K562 (cell line): ENCODE measurements around the gene AKAP12.

Experiments used
- BHLHE40 ChIP-seq: IDR thresholded peaks from 2 replicates; pipeline ENCODE4 v1.6.1; 2011; ENCODE audit warnings: low read length, improper control_type of control experiment
- GTF2A2 ChIP-seq: IDR thresholded peaks from 2 replicates; pipeline ENCODE4 v1.6.1; 2016; ENCODE audit warnings: mild to moderate bottlenecking, missing genetic modification characterization, missing compliant biosample characterization
- YY1 ChIP-seq, 3 experiments: IDR thresholded peaks; 2 replicates each; pipeline ENCODE4 v1.6.1; 2011; ENCODE audit warnings: low read length in 2 of 3, mild to moderate bottlenecking in 2 of 3, moderate library complexity in 2 of 3, borderline replicate concordance in 1 of 3, control low read depth in 1 of 3, low read depth in 1 of 3; ENCODE audit not compliant: insufficient read depth in 3 of 3, insufficient replicate concordance in 2 of 3, control insufficient read depth in 1 of 3, insufficient read length in 1 of 3; ENCODE audit errors: extremely low read depth in 1 of 3
- ZNF217 ChIP-seq: sonication (generic); formaldehyde crosslinking; IDR thresholded peaks from 2 replicates; pipeline ENCODE4 v1.8.0; 2022; ENCODE audit warnings: mild to moderate bottlenecking, missing genetic modification reagents
- TF ChIP-seq, protein P1 (sequence below): fragments of 250-450 bp; sonication (Bioruptor Pico); IDR thresholded peaks from 2 replicates; pipeline ENCODE4 v1.6.1; 2021; ENCODE audit warnings: mild to moderate bottlenecking
- TF ChIP-seq, protein P2 (sequence below): sonication (generic); formaldehyde crosslinking; IDR thresholded peaks from 2 replicates; pipeline ENCODE4 v1.8.0; 2022; ENCODE audit warnings: mild to moderate bottlenecking, missing genetic modification reagents
- TF ChIP-seq, protein P3 (sequence below), 3 experiments: IDR thresholded peaks in 2 of 3; conservative IDR thresholded peaks in 1 of 3; 2 replicates each; pipeline ENCODE4 v1.5.1; 2011 to 2012; ENCODE audit warnings: low read length in 3 of 3, mild to moderate bottlenecking in 3 of 3, control low read depth in 2 of 3, improper control_type of control experiment in 1 of 3, inconsistent platforms in 1 of 3, low read depth in 1 of 3, mixed read lengths in 1 of 3, moderate library complexity in 1 of 3; ENCODE audit not compliant: insufficient read depth in 2 of 3
- TF ChIP-seq, protein P4 (sequence below): sonication (generic); formaldehyde crosslinking; IDR thresholded peaks from 2 replicates; pipeline ENCODE4 v1.8.1; 2022; ENCODE audit warnings: missing genetic modification reagents
- TF ChIP-seq, protein P5 (sequence below): sonication (generic); formaldehyde crosslinking; IDR thresholded peaks from 2 replicates; pipeline ENCODE4 v1.8.0; 2022; ENCODE audit warnings: mild to moderate bottlenecking, missing genetic modification reagents, borderline replicate concordance
- TF ChIP-seq, protein P6 (sequence below): sonication (generic); formaldehyde crosslinking; IDR thresholded peaks from 2 replicates; pipeline ENCODE4 v1.9.0; 2022; ENCODE audit warnings: mild to moderate bottlenecking, missing genetic modification reagents

DNA sequence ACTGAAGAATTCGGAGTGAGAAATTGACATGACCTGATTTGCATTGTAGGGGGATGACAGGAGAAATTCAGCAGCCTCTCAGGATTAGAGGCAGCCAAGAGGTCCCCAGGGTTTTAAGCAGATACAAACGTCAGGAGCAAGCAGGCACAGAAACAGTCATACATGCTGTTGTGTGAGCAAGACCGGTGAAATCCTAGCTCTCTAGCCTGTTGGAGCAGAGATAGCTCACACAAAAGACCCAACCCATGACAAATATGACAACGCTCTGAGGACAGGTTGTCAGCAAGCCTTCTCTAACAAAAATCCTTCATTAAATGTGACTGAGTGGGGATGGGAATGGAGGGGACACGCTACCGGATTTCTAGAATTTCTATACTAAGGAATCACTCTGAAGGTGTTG, 23.0 kb upstream of the AKAP12 start:
- TF ChIP-seq GTF2A2 (tag) (no peak), BHLHE40 (no peak), YY1 (IDR thresholded peaks at IDR 0.05; ENCODE audit: borderline replicate concordance in 1 of 3, control insufficient read depth in 1 of 3, extremely low read depth in 1 of 3, insufficient read depth in 3 of 3, insufficient read length in 1 of 3, insufficient replicate concordance in 2 of 3, low read depth in 1 of 3, low read length in 2 of 3) (no peak), ZNF217 (CRISPR knock-in tag) (no peak)
- TF ChIP-seq, protein P1, sequence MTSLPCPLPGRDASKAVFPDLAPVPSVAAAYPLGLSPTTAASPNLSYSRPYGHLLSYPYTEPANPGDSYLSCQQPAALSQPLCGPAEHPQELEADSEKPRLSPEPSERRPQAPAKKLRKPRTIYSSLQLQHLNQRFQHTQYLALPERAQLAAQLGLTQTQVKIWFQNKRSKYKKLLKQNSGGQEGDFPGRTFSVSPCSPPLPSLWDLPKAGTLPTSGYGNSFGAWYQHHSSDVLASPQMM, result no peak
- TF ChIP-seq, protein P2, sequence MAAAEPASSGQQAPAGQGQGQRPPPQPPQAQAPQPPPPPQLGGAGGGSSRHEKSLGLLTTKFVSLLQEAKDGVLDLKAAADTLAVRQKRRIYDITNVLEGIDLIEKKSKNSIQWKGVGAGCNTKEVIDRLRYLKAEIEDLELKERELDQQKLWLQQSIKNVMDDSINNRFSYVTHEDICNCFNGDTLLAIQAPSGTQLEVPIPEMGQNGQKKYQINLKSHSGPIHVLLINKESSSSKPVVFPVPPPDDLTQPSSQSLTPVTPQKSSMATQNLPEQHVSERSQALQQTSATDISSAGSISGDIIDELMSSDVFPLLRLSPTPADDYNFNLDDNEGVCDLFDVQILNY, result no peak
- TF ChIP-seq, protein P3, sequence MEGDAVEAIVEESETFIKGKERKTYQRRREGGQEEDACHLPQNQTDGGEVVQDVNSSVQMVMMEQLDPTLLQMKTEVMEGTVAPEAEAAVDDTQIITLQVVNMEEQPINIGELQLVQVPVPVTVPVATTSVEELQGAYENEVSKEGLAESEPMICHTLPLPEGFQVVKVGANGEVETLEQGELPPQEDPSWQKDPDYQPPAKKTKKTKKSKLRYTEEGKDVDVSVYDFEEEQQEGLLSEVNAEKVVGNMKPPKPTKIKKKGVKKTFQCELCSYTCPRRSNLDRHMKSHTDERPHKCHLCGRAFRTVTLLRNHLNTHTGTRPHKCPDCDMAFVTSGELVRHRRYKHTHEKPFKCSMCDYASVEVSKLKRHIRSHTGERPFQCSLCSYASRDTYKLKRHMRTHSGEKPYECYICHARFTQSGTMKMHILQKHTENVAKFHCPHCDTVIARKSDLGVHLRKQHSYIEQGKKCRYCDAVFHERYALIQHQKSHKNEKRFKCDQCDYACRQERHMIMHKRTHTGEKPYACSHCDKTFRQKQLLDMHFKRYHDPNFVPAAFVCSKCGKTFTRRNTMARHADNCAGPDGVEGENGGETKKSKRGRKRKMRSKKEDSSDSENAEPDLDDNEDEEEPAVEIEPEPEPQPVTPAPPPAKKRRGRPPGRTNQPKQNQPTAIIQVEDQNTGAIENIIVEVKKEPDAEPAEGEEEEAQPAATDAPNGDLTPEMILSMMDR (IDR thresholded peaks at IDR 0.05 in 2 of 3, conservative IDR thresholded peaks at IDR 0.05 in 1 of 3; ENCODE audit: insufficient read depth in 2 of 3, low read depth in 1 of 3, low read length in 3 of 3), result no peak
- TF ChIP-seq, protein P4, sequence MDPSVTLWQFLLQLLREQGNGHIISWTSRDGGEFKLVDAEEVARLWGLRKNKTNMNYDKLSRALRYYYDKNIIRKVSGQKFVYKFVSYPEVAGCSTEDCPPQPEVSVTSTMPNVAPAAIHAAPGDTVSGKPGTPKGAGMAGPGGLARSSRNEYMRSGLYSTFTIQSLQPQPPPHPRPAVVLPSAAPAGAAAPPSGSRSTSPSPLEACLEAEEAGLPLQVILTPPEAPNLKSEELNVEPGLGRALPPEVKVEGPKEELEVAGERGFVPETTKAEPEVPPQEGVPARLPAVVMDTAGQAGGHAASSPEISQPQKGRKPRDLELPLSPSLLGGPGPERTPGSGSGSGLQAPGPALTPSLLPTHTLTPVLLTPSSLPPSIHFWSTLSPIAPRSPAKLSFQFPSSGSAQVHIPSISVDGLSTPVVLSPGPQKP (CRISPR knock-in tag), result no peak
- TF ChIP-seq, protein P5, sequence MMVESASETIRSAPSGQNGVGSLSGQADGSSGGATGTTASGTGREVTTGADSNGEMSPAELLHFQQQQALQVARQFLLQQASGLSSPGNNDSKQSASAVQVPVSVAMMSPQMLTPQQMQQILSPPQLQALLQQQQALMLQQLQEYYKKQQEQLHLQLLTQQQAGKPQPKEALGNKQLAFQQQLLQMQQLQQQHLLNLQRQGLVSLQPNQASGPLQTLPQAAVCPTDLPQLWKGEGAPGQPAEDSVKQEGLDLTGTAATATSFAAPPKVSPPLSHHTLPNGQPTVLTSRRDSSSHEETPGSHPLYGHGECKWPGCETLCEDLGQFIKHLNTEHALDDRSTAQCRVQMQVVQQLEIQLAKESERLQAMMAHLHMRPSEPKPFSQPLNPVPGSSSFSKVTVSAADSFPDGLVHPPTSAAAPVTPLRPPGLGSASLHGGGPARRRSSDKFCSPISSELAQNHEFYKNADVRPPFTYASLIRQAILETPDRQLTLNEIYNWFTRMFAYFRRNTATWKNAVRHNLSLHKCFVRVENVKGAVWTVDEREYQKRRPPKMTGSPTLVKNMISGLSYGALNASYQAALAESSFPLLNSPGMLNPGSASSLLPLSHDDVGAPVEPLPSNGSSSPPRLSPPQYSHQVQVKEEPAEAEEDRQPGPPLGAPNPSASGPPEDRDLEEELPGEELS, result no peak
- TF ChIP-seq, protein P6, sequence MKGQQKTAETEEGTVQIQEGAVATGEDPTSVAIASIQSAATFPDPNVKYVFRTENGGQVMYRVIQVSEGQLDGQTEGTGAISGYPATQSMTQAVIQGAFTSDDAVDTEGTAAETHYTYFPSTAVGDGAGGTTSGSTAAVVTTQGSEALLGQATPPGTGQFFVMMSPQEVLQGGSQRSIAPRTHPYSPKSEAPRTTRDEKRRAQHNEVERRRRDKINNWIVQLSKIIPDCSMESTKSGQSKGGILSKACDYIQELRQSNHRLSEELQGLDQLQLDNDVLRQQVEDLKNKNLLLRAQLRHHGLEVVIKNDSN, result no peak
